ENCODE data around the gene MFAP4.

Gene MFAP4

GRCh38 chr17:19385521-19385983, 1.4 kb downstream of the MFAP4 start:
- no peak overlapping the region for H3K4me3 ChIP-seq (ENCODE audit: insufficient read depth, low read depth, low read length, poor library complexity, severe bottlenecking)
- H3K4me1 ChIP-seq (ENCODE audit: control insufficient read depth, insufficient read depth, low read length, poor library complexity, severe bottlenecking) = no peaks in the 10 kb centered on the region
- no peaks in the 10 kb centered on the region for H3K9me3 ChIP-seq (ENCODE audit: control insufficient read depth, low read length)
- H3K27ac ChIP-seq (ENCODE audit: insufficient read depth, low read length, poor library complexity, severe bottlenecking) = no peak overlapping the region
- DNase-seq = no peak
- no peaks in the 10 kb centered on the region for H3K27me3 ChIP-seq (replicated peaks; ENCODE audit: control insufficient read depth, insufficient read depth, low read length, poor library complexity, severe bottlenecking)
- H3K36me3 ChIP-seq (ENCODE audit: control insufficient read depth, insufficient read depth, low read length) = peaks cover 18% of the 10 kb centered on the region

- no peak overlapping the region for H3K4me3 ChIP-seq (ENCODE audit: insufficient read depth, low read depth, low read length, poor library complexity, severe bottlenecking)
- H3K9me3 ChIP-seq (ENCODE audit: control insufficient read depth, low read length) = no peaks in the 10 kb centered on the region
- no peaks in the 10 kb centered on the region for H3K4me1 ChIP-seq (ENCODE audit: control insufficient read depth, insufficient read depth, low read length, poor library complexity, severe bottlenecking)
- no peak overlapping the region for H3K27ac ChIP-seq (ENCODE audit: insufficient read depth, low read length, poor library complexity, severe bottlenecking)
- peaks cover 22% of the 10 kb centered on the region for H3K36me3 ChIP-seq (ENCODE audit: control insufficient read depth, insufficient read depth, low read length)
- DNase-seq = no peak
- H3K27me3 ChIP-seq (replicated peaks; ENCODE audit: control insufficient read depth, insufficient read depth, low read length, poor library complexity, severe bottlenecking) = no peaks in the 10 kb centered on the region
These were observed 2.1 kb downstream of the MFAP4 start for GRCh38 chr17:19384723-19385391.

- Histone ChIP-seq H3K4me3 (ENCODE audit: insufficient read depth, low read depth, low read length, poor library complexity, severe bottlenecking) (no peak overlapping the region), H3K4me1 (ENCODE audit: control insufficient read depth, insufficient read depth, low read length, poor library complexity, severe bottlenecking) (peaks cover 1% of the 10 kb centered on the region), H3K36me3 (ENCODE audit: control insufficient read depth, insufficient read depth, low read length) (peaks cover 22% of the 10 kb centered on the region), H3K27me3 (replicated peaks; ENCODE audit: control insufficient read depth, insufficient read depth, low read length, poor library complexity, severe bottlenecking) (no peaks in the 10 kb centered on the region), H3K9me3 (ENCODE audit: control insufficient read depth, low read length) (no peaks in the 10 kb centered on the region), H3K27ac (ENCODE audit: insufficient read depth, low read length, poor library complexity, severe bottlenecking) (no peak overlapping the region)
- no peak for DNase-seq
These were observed 3.1 kb downstream of the MFAP4 start for GRCh38 chr17:19383681-19384470.

- Histone ChIP-seq H3K27ac (ENCODE audit: insufficient read depth, low read length, poor library complexity, severe bottlenecking) (no peak overlapping the region), H3K27me3 (replicated peaks; ENCODE audit: control insufficient read depth, insufficient read depth, low read length, poor library complexity, severe bottlenecking) (no peaks in the 10 kb centered on the region), H3K9me3 (ENCODE audit: control insufficient read depth, low read length) (no peaks in the 10 kb centered on the region), H3K4me1 (ENCODE audit: control insufficient read depth, insufficient read depth, low read length, poor library complexity, severe bottlenecking) (peaks cover 5% of the 10 kb centered on the region), H3K36me3 (ENCODE audit: control insufficient read depth, insufficient read depth, low read length) (peaks cover 22% of the 10 kb centered on the region), H3K4me3 (ENCODE audit: insufficient read depth, low read depth, low read length, poor library complexity, severe bottlenecking) (no peak overlapping the region)
- DNase-seq = no peak
These were observed 4.2 kb downstream of the MFAP4 start for GRCh38 chr17:19382531-19383444.

- H3K36me3 ChIP-seq (ENCODE audit: control insufficient read depth, insufficient read depth, low read length) = peaks cover 22% of the 10 kb centered on the region
- no peak for DNase-seq
- no peak overlapping the region for H3K27ac ChIP-seq (ENCODE audit: insufficient read depth, low read length, poor library complexity, severe bottlenecking)
- no peak overlapping the region for H3K4me3 ChIP-seq (ENCODE audit: insufficient read depth, low read depth, low read length, poor library complexity, severe bottlenecking)
- no peaks in the 10 kb centered on the region for H3K9me3 ChIP-seq (ENCODE audit: control insufficient read depth, low read length)
- no peaks in the 10 kb centered on the region for H3K27me3 ChIP-seq (replicated peaks; ENCODE audit: control insufficient read depth, insufficient read depth, low read length, poor library complexity, severe bottlenecking)
- peaks cover 5% of the 10 kb centered on the region for H3K4me1 ChIP-seq (ENCODE audit: control insufficient read depth, insufficient read depth, low read length, poor library complexity, severe bottlenecking)
These were observed 5.1 kb downstream of the MFAP4 start for GRCh38 chr17:19381741-19382444.

GRCh38 chr17:19381361-19381740, 5.6 kb downstream of the MFAP4 start:
- peaks cover 22% of the 10 kb centered on the region for H3K36me3 ChIP-seq (ENCODE audit: control insufficient read depth, insufficient read depth, low read length)
- DNase-seq = no peak
- H3K27me3 ChIP-seq (replicated peaks; ENCODE audit: control insufficient read depth, insufficient read depth, low read length, poor library complexity, severe bottlenecking) = no peaks in the 10 kb centered on the region

GRCh38 chr17:19380481-19381301, 6.3 kb downstream of the MFAP4 start:
- Histone ChIP-seq H3K27ac (ENCODE audit: insufficient read depth, low read length, poor library complexity, severe bottlenecking) (no peak overlapping the region), H3K27me3 (replicated peaks; ENCODE audit: control insufficient read depth, insufficient read depth, low read length, poor library complexity, severe bottlenecking) (no peaks in the 10 kb centered on the region), H3K36me3 (ENCODE audit: control insufficient read depth, insufficient read depth, low read length) (peaks cover 22% of the 10 kb centered on the region), H3K4me1 (ENCODE audit: control insufficient read depth, insufficient read depth, low read length, poor library complexity, severe bottlenecking) (peaks cover 5% of the 10 kb centered on the region), H3K4me3 (ENCODE audit: insufficient read depth, low read depth, low read length, poor library complexity, severe bottlenecking) (no peak overlapping the region), H3K9me3 (ENCODE audit: control insufficient read depth, low read length) (no peaks in the 10 kb centered on the region)
- DNase-seq = no peak

More at GRCh38 chr17:19381361-19381740, 5.6 kb downstream of the MFAP4 start:
- Histone ChIP-seq H3K4me3 (ENCODE audit: insufficient read depth, low read depth, low read length, poor library complexity, severe bottlenecking) (no peak overlapping the region), H3K9me3 (ENCODE audit: control insufficient read depth, low read length) (no peaks in the 10 kb centered on the region), H3K27ac (ENCODE audit: insufficient read depth, low read length, poor library complexity, severe bottlenecking) (no peak overlapping the region), H3K4me1 (ENCODE audit: control insufficient read depth, insufficient read depth, low read length, poor library complexity, severe bottlenecking) (peaks cover 5% of the 10 kb centered on the region)

- Histone ChIP-seq H3K36me3 (ENCODE audit: control insufficient read depth, insufficient read depth, low read length) (peaks cover 22% of the 10 kb centered on the region), H3K27ac (ENCODE audit: insufficient read depth, low read length, poor library complexity, severe bottlenecking) (no peak overlapping the region), H3K4me3 (ENCODE audit: insufficient read depth, low read depth, low read length, poor library complexity, severe bottlenecking) (no peak overlapping the region), H3K27me3 (replicated peaks; ENCODE audit: control insufficient read depth, insufficient read depth, low read length, poor library complexity, severe bottlenecking) (no peaks in the 10 kb centered on the region), H3K4me1 (ENCODE audit: control insufficient read depth, insufficient read depth, low read length, poor library complexity, severe bottlenecking) (peaks cover 5% of the 10 kb centered on the region), H3K9me3 (ENCODE audit: control insufficient read depth, low read length) (no peaks in the 10 kb centered on the region)
- DNase-seq = no peak
These were observed 7.5 kb downstream of the MFAP4 start for GRCh38 chr17:19379361-19380065.

Data from effector memory CD4-positive, alpha-beta T cell (primary cell).